ENCODE data around the gene MAD1L1. TPM values are rescaled to one million over a fixed set of nuclear protein-coding genes. Genes with fewer than 3 reads are reported as not detected.

Gene MAD1L1
- total and polyA plus RNA-seq, 2 experiments from 2014 or later = 38.2 to 69.8 TPM

DNA sequence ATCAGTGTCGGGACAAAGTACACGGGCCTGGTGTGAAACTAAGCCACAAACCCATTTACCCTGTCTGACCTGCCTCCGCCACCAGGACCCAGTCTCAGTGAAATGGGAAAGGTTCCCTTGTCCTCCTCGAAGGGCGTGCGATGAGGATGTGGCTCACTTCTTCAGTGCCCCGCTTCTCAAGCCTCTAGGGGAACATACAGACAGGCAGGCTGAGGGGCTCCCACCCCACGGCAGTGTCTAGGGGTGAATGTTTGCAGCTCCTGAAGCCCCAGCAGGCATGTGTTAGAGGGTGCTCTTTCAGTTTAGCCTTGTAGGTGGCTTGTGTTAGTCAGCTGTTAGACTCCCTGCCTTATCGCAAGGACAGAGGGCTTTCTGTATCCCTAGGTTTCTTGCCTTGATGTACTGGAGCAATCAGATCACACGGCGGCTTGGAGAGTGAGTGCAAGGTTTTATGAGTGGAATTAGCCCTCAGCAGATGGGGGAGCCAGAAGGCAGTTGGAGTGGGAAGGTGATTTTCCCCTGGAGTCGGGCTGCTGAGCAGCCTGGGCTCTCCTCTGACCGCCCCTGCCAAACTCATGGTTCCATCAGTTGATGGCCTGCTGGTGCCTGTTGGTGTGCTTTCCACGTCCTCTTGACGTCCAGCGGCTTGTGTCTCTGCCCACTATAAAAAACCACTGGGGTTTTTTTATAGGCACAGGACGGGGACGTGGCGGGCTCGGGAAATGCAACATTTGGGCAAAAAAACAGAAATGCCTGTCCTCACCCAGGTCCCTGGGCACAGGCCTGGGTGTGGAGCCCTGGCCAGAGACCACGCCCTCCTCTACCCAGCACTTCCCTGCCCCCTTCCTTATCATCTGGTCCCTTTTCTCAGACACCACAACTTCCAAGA lies 10.0 kb upstream of the MAD1L1 start:
- peak overlapping the region; percentile 76 for H2AFZ ChIP-seq
- no peaks in the 10 kb centered on the region for H3K27me3 ChIP-seq (replicated peaks; ENCODE audit: insufficient read depth)
- in situ Hi-C loops (cut with MboI) = loop anchor here (10.0 kb wide), 1 partner anchor 102 kb away; no protein-coding TSS in a partner anchor
- no peaks in the 10 kb centered on the region; the same call in 1 of the 2 replicates for H3F3A ChIP-seq (ENCODE audit: insufficient read depth)
- H3K9me3 ChIP-seq (ENCODE audit: low read depth) = no peaks in the 10 kb centered on the region
- H3K9ac ChIP-seq = peak overlapping the region; percentile 91
- H3K27ac ChIP-seq = peak overlapping the region; percentile 60
- H3K4me1 ChIP-seq (ENCODE audit: insufficient read depth) = peaks cover 7% of the 10 kb centered on the region
- H4K20me1 ChIP-seq (ENCODE audit: insufficient read depth) = no peaks in the 10 kb centered on the region
- H3K79me2 ChIP-seq (ENCODE audit: insufficient read depth) = peaks cover 32% of the 10 kb centered on the region
- H3K36me3 ChIP-seq (ENCODE audit: low read depth) = peaks cover 7% of the 10 kb centered on the region; the same call in 1 of the 2 replicates
- no peaks in the 10 kb centered on the region for H3K9me2 ChIP-seq (ENCODE audit: insufficient read depth)
- peak overlapping the region; percentile 74 for H3K4me2 ChIP-seq (ENCODE audit: unreplicated experiment)
- TF ChIP-seq EZH2 (IDR thresholded peaks at IDR 0.05; ENCODE audit: insufficient read depth, poor library complexity, severe bottlenecking) (no peak), EZH2phosphoT487 (IDR thresholded peaks at IDR 0.05; ENCODE audit: insufficient read depth, low read depth) (no peak)
- peak overlapping the region; percentile 79 for H3K4me3 ChIP-seq
- WGBS, 2 experiments (ENCODE audit: low coverage in 1 of 2, low lambda C conversion rate in 2 of 2, missing lambda C conversion rate in 2 of 2) = 3 to 4% methylated on average over 21 of the region's 21 CpGs
- DNase-seq = peak; percentile 69

- H3K9ac ChIP-seq = peak within 1 kb of the TSS; percentile 91
- no peaks in the 10 kb centered on the region; the same call in 1 of the 2 replicates for H3F3A ChIP-seq (ENCODE audit: insufficient read depth)
- H3K9me2 ChIP-seq (ENCODE audit: insufficient read depth) = no peaks in the 10 kb centered on the region
- peak within 1 kb of the TSS; percentile 76 for H2AFZ ChIP-seq
- DNase-seq = peak; percentile 90
- peaks cover 14% of the 10 kb centered on the region; the same call in 1 of the 2 replicates for H3K36me3 ChIP-seq (ENCODE audit: low read depth)
- WGBS, 2 experiments (ENCODE audit: low coverage in 1 of 2, low lambda C conversion rate in 2 of 2, missing lambda C conversion rate in 2 of 2) = 1% methylated on average over 69 to 76 of the region's 81 CpGs
- H3K9me3 ChIP-seq (ENCODE audit: low read depth) = no peaks in the 10 kb centered on the region
- TF ChIP-seq EZH2 (IDR thresholded peaks at IDR 0.05; ENCODE audit: insufficient read depth, poor library complexity, severe bottlenecking) = no peak
- no peak for TF ChIP-seq EZH2phosphoT487 (IDR thresholded peaks at IDR 0.05; ENCODE audit: insufficient read depth, low read depth)
- in situ Hi-C loops (cut with MboI) = loop anchor here (10.0 kb wide), 1 partner anchor 103 kb away; no protein-coding TSS in a partner anchor
- H3K4me2 ChIP-seq (ENCODE audit: unreplicated experiment) = peak within 1 kb of the TSS; percentile 74
- H4K20me1 ChIP-seq (ENCODE audit: insufficient read depth) = no peaks in the 10 kb centered on the region
- peak within 1 kb of the TSS; percentile 79 for H3K4me3 ChIP-seq
- peaks cover 32% of the 10 kb centered on the region for H3K79me2 ChIP-seq (ENCODE audit: insufficient read depth)
- H3K4me1 ChIP-seq (ENCODE audit: insufficient read depth) = no peaks in the 10 kb centered on the region; the same call in 1 of the 2 replicates
- H3K27me3 ChIP-seq (replicated peaks; ENCODE audit: insufficient read depth) = no peaks in the 10 kb centered on the region
- peak within 1 kb of the TSS; percentile 60 for H3K27ac ChIP-seq
These were observed 9.1 kb upstream of the MAD1L1 start, which contains the start of the genes MRM2 and NUDT1 for GRCh38 chr7:2241580-2242540. TSS of gene MRM2 (minus strand) at chr7:2242205. CDS start at chr7:2242169, 36 bp downstream. TSS of gene NUDT1 (plus strand) at chr7:2242226. CDS start at chr7:2244575, 2,349 bp downstream.

DNA sequence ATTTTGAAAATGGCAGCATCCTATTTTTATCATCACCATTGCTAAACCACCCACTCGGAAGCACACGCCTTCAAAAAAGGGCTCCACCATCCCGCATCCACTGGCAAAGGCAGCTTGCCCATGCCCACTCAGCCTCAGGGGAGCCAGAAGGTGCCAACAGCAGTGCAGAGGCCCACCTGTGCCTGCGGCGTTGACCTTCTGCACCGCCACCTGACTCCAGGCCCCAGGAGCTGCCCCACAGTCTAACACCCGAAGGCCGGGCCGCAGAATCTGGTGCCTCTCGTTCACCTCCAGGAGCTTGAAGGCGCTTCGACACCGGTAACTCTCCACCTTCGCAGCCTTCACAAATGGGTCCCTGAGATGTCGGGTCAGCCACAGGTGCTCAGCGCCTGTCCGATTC lies 6.5 kb upstream of the MAD1L1 start:
- peaks cover 27% of the 10 kb centered on the region; the same call in 1 of the 2 replicates for H3K36me3 ChIP-seq (ENCODE audit: low read depth)
- H3K27me3 ChIP-seq (replicated peaks; ENCODE audit: insufficient read depth) = no peaks in the 10 kb centered on the region
- 90 to 92% methylated on average over 17 of the region's 17 CpGs for WGBS, 2 experiments (ENCODE audit: low coverage in 1 of 2, low lambda C conversion rate in 2 of 2, missing lambda C conversion rate in 2 of 2)
- H3K4me2 ChIP-seq (ENCODE audit: unreplicated experiment) = no peak overlapping the region
- no peak overlapping the region for H3K27ac ChIP-seq
- no peaks in the 10 kb centered on the region for H4K20me1 ChIP-seq (ENCODE audit: insufficient read depth)
- H3K79me2 ChIP-seq (ENCODE audit: insufficient read depth) = peaks cover 46% of the 10 kb centered on the region
- H3K9me2 ChIP-seq (ENCODE audit: insufficient read depth) = no peaks in the 10 kb centered on the region
- in situ Hi-C loops (cut with MboI) = no loop called here
- TF ChIP-seq EZH2phosphoT487 (IDR thresholded peaks at IDR 0.05; ENCODE audit: insufficient read depth, low read depth) (no peak), EZH2 (IDR thresholded peaks at IDR 0.05; ENCODE audit: insufficient read depth, poor library complexity, severe bottlenecking) (no peak)
- no peak overlapping the region for H2AFZ ChIP-seq
- H3K9ac ChIP-seq = no peak overlapping the region
- no peak overlapping the region for H3K4me3 ChIP-seq
- DNase-seq = no peak
- no peaks in the 10 kb centered on the region; the same call in 1 of the 2 replicates for H3K4me1 ChIP-seq (ENCODE audit: insufficient read depth)
- peaks cover 11% of the 10 kb centered on the region for H3F3A ChIP-seq (ENCODE audit: insufficient read depth)
- H3K9me3 ChIP-seq (ENCODE audit: low read depth) = no peaks in the 10 kb centered on the region
